HG03060 (cell line): ENCODE results near the gene NCOR2.

ENCODE experiments used
- ATAC-seq: cut with Tn5 transposase; IDR thresholded peaks from one replicate; pipeline ENCODE4 v1.9.1; 2021; ENCODE audit warnings: low read depth, moderate number of reproducible peaks; ENCODE audit not compliant: unreplicated experiment

NCOR2 gene

DNA sequence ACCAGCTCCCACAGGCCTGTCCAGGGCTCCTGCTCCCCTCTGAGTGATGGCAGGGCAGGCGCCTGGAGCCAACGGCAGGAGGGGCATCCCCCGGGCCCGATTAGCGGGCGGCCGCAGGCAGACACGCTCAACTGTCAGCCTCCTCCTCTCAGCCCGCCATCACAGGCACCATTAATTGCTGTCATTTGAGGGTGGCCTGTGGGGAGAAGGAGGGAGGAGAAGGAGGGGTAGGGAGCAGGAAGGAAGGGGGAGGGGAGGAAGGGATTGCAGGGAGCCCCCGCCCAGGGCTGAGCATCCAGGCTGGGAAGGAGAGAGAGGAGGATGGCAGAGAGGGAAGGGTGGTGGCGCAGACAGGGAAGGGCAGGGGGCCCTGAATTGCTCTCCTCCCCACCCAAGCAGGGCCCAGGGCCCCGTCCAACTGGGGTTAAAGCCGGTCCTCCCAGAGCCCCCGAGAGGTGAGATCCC is 36.1 kb downstream of the NCOR2 start:
- ATAC-seq: no peak

DNA sequence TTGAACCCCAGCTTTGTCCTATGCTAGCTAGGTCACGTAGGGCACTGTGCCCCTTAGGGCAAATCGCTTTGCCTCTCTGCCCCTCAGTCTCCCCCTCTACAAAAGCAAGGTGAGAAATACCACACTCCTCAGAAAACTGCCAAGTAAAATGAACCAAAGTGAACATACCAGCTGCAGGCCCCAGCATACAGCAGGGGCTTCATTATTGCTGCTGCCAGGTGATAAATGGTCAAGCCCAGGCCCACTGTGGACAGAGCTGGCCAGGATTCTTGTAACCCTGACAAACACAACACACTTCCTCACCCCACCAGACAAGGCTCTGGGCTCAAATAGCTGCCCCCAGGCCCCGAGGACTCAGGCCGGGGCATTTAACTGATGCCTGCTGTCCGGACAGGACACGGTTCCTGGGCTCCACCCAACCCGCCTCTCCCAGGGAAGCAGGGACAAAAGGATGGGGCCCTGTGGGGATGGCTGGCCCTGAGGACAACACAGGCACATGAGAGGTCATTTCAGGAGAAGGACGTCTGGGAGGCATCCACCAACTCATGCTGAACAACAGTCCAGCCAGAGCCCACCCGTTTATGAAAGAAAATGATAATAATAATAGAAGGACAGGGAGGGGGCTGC is 36.7 kb downstream of the NCOR2 start:
- no peak for ATAC-seq

GRCh38 chr12:124529565-124530276 is 37.7 kb downstream of the NCOR2 start:
- no peak for ATAC-seq

GRCh38 chr12:124527861-124528561 is 39.4 kb downstream of the NCOR2 start:
- no peak for ATAC-seq

DNA sequence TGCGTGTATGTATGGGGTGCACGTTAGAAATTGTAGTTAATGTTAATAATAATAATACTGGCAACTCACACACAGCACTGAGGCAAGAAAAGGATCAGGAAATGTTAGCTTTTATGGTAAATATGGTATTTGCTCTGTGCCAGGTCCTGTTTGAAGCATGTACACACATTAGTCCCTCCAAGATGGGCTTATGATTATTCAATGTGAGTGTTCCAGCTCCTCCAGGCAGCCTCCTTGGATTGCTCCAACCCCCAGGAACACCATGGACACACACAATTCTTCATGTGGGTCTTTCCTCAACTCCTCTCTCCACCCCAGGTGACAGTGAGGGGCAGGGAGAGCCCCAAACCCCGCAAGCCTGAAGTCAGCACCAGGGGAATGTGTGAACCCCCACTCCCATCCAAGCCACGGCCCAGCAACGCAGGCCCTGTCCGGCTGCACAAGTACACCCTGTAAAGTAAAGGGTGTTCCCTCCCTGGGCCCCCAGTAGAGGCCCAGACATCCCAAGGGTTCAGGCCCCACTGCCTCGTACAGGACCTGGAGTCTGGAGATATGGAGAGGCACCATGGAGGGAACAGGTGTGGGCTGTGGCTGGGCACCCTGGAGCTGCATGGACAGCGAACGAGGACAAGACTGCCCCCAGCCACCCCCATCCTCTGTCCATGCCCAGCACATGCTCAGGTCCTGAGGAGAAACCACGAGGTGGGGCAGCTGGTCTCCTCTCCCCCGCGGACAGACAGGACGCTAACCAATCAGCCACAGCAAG is 41.3 kb downstream of the NCOR2 start:
- ATAC-seq: no peak

GRCh38 chr12:124525455-124525854 is 42.0 kb downstream of the NCOR2 start:
- ATAC-seq: no peak

DNA sequence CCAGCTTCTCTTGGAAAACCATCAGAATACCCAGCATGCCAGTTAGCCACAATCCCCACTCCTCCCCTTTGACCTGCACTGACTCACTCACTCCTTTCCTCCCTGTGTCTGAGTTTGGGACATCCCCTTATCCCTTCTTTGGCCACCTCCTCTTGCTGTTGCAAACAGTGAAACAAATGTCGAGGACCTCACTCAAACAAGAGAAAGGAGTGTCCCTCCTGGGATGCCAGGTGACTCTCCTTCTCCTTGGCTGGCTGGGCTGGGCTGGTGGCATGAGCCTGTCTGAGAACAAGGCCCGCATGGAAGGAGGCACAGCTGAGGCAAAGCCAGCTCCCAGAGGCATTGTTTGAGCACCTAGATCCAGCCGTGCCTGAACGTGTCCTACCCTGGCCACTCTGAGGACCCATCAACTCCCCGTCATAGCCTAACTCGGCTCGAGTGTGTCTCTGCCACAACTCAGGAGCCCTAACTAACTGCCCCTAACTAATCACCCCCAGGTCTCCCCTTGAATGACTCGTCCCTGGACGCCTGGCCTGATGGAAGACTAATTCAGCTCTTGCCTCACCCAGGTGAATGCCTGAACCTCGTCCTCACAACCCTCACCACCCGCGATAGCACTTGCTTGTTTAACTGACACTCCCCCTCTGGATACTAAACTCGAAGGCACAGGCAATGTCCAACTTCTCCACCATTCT is 43.0 kb downstream of the NCOR2 start:
- no peak for ATAC-seq

DNA sequence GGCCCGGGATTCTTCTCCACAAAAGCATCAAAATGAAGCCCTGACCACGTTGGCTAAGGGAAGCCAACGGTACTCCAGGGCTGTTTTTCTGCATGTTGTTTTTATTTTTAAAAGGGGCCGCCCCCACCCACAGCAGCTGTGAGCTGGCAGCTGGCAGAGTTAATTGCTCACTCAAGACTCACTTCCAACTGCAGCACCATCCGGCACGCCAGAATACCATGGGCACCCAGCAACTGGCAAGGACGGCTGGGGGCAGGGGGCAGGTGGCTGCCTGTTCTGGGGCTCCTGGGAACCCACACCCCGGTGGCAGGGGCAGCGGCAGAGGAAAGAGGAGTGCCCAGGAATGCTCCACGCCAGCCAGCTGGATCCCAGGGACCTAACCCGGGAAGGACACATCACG is 44.3 kb downstream of the NCOR2 start:
- no peak for ATAC-seq

- no peak for ATAC-seq
Measured at GRCh38 chr12:124520907-124521306, 46.5 kb downstream of the NCOR2 start.

DNA sequence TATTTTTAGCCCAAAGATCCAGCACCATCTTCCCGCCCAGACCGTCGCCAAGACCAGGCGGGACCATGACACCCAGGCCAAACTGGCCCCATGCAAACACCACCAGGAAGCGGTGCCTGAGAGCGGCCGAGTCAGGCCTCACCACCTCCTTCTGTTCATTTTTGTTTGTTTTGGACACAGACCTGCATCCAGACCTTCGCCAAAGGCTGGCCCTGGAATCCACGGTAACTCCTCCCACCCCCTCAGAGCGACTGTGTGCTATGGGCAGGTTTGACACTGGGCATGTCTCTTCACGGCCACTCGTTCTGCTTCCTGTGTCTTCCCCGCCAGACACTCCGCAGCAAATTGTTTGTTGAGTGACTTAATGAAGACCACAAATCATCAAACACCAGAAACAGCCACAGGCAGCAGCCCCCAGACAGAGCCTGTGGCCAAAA is 47.1 kb downstream of the NCOR2 start:
- ATAC-seq: no peak

- no peak for ATAC-seq
Measured at GRCh38 chr12:124519746-124520145, 47.7 kb downstream of the NCOR2 start.

GRCh38 chr12:124518051-124518932 is 49.1 kb downstream of the NCOR2 start:
- no peak for ATAC-seq
